ELR (cell line): Measurements from ENCODE around the gene HHEX.
A peak's percentile ranks its signal among the peaks of the same experiment; 100 is the strongest.
"Not testable (repeated sequence)": the region's sequence is repeated elsewhere in the genome, so short reads cannot be mapped to it uniquely, and the experiment has no call there.

Source experiments
- DNase-seq: peaks from one replicate; pipeline ENCODE4 v3.0.0-alpha.2; 2015; ENCODE audit warnings: low read depth

Gene HHEX

GRCh38 chr10:92737484-92737883 is 47.7 kb downstream of the HHEX start:
- DNase-seq: no peak

GRCh38 chr10:92740762-92741161 is 51.0 kb downstream of the HHEX start:
- DNase-seq: peak; percentile 75

DNA sequence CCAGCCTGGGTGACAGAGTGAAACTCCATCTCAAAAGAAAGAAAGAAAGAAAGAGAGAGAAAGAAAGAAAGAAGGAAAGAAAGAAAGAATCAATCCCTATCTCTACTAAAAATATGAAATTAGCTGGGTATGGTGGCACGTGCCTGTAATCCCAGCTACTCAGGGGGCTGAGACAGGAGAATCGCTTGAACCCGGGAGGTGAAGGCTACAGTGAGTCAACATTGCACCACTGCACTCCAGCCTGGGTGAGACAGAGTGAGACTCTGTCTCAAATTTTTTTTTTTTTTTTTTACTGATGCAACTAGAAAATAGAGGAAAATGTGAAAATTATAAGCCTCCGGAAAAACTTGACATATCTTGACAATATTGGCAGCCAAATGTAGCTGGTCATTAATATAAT is 52.0 kb downstream of the HHEX start:
- not testable (repeated sequence) for DNase-seq

DNA sequence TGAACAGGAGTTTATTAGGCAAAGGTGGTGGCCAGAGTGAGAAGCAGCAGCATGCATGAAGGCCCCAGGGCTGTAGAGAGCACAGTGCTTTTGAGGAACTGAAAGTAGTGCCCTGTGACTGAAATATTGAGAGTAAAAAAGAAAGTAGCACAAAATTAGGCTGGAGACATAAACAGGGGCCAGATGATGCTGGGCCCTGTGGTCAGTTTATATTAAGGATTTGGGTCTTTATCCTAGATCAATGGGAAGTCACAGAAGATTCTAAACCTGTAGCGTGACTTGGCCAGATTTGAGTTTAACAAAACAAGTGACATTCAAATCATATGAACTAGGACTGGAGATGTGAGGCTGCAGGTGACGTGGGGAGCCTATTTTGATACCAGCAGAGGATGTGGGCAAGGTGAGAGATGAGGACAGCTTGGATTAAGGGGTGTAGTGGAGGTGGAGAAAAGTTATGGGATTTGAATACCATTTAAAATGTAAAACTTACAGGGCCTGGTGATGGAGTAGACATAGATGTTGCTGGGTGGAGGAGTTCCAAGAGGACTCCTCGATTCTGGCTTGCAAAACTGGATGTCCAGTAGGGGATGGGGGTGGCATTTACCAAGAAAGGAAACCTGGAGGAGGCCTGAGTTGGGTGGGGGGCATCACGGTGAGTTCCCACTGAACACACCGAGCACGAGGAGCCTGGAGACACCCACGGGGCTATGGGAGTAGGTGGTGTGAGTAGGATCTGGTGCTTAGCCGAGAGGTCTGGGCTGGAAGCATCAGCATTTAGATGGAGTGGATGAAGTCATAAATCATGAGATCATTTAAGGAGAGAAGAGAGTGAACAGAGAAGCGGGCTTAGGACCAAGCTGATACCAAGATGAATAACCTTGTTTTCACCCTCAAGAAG is 52.8 kb downstream of the HHEX start:
- no peak for DNase-seq
